ENCODE data around the gene MYL7.

Gene MYL7

GRCh38 chr7:44145479-44145968 lies 4.4 kb upstream of the MYL7 start:
- H3K4me3 ChIP-seq (ENCODE audit: low read length) = peak overlapping the region; percentile 51
- TF ChIP-seq CTCF (conservative IDR thresholded peaks at IDR 0.05; ENCODE audit: low read depth, low read length) = no peak
- DNase-seq (ENCODE audit: low read depth) = no peak

GRCh38 chr7:44144968-44145478 lies 3.9 kb upstream of the MYL7 start:
- no peak overlapping the region for H3K4me3 ChIP-seq (ENCODE audit: low read length)
- no peak for DNase-seq (ENCODE audit: low read depth)
- no peak for TF ChIP-seq CTCF (conservative IDR thresholded peaks at IDR 0.05; ENCODE audit: low read depth, low read length)

GRCh38 chr7:44144426-44144967 lies 3.4 kb upstream of the MYL7 start:
- DNase-seq (ENCODE audit: low read depth) = no peak
- no peak overlapping the region for H3K4me3 ChIP-seq (ENCODE audit: low read length)
- no peak for TF ChIP-seq CTCF (conservative IDR thresholded peaks at IDR 0.05; ENCODE audit: low read depth, low read length)

- TF ChIP-seq CTCF (conservative IDR thresholded peaks at IDR 0.05; ENCODE audit: low read depth, low read length) = no peak
- no peak overlapping the region for H3K4me3 ChIP-seq (ENCODE audit: low read length)
- no peak for DNase-seq (ENCODE audit: low read depth)
Measured at GRCh38 chr7:44143646-44144250, 2.6 kb upstream of the MYL7 start.

GRCh38 chr7:44142028-44142427 lies 896 bp upstream of the MYL7 start:
- TF ChIP-seq CTCF (conservative IDR thresholded peaks at IDR 0.05; ENCODE audit: low read depth, low read length) = no peak
- DNase-seq (ENCODE audit: low read depth) = no peak
- H3K4me3 ChIP-seq (ENCODE audit: low read length) = no peak overlapping the region

GRCh38 chr7:44140341-44140740 lies 791 bp downstream of the MYL7 start:
- no peak for DNase-seq (ENCODE audit: low read depth)
- TF ChIP-seq CTCF (conservative IDR thresholded peaks at IDR 0.05; ENCODE audit: low read depth, low read length) = no peak

More at GRCh38 chr7:44140341-44140740, 791 bp downstream of the MYL7 start:
- H3K4me3 ChIP-seq (ENCODE audit: low read length) = no peak overlapping the region
